HepG2 (cell line): Measurements from ENCODE around the gene CAVIN1. TPM values are rescaled to one million over a fixed set of nuclear protein-coding genes. Genes with fewer than 3 reads are reported as not detected.

Experiments used
- CENPX ChIP-seq: sonication (generic); formaldehyde crosslinking; IDR thresholded peaks from 2 replicates; pipeline ENCODE4 v1.9.0; 2021; ENCODE audit warnings: mild to moderate bottlenecking, missing genetic modification reagents, moderate library complexity
- HMG20B ChIP-seq: conservative IDR thresholded peaks from 2 replicates; pipeline ENCODE4 v1.6.1; 2016; ENCODE audit warnings: missing genetic modification reagents, missing compliant biosample characterization
- HNF1B ChIP-seq: sonication (generic); formaldehyde crosslinking; IDR thresholded peaks from 2 replicates; pipeline ENCODE4 v1.5.1; 2020; ENCODE audit warnings: mild to moderate bottlenecking, moderate library complexity, missing genetic modification reagents
- KDM5A ChIP-seq: fragments of 200-600 bp; sonication (generic); IDR thresholded peaks from 2 replicates; pipeline ENCODE4 v1.7.0; 2018; ENCODE audit warnings: antibody characterized with exemption, mild to moderate bottlenecking, low read length, borderline replicate concordance
- MTF2 ChIP-seq: sonication (generic); formaldehyde crosslinking; IDR thresholded peaks from 2 replicates; pipeline ENCODE4 v1.5.0; 2020; ENCODE audit warnings: missing genetic modification reagents, borderline replicate concordance
- MYPOP ChIP-seq: sonication (generic); formaldehyde crosslinking; IDR thresholded peaks from 2 replicates; pipeline ENCODE4 v1.8.1; 2023; ENCODE audit warnings: mild to moderate bottlenecking, moderate library complexity, missing genetic modification reagents
- NCOA1 ChIP-seq: sonication (generic); formaldehyde crosslinking; IDR thresholded peaks from 2 replicates; pipeline ENCODE4 v1.9.0; 2021; ENCODE audit warnings: missing genetic modification reagents
- POLR2AphosphoS5 ChIP-seq: IDR thresholded peaks from 2 replicates; pipeline ENCODE4 v1.6.1; 2012; ENCODE audit warnings: low read depth, low read length
- RARG ChIP-seq: sonication (generic); formaldehyde crosslinking; IDR thresholded peaks from 2 replicates; pipeline ENCODE4 v1.4.0; 2020; ENCODE audit warnings: low read depth, mild to moderate bottlenecking, missing genetic modification reagents
- RFXAP ChIP-seq: sonication (generic); formaldehyde crosslinking; IDR thresholded peaks from 2 replicates; pipeline ENCODE4 v1.4.0; 2020; ENCODE audit warnings: missing genetic modification reagents, borderline replicate concordance
- SIX1 ChIP-seq: sonication (generic); formaldehyde crosslinking; IDR thresholded peaks from 2 replicates; pipeline ENCODE4 v1.4.0; 2020; ENCODE audit warnings: missing genetic modification reagents, borderline replicate concordance
- TBX2 ChIP-seq: sonication (generic); formaldehyde crosslinking; IDR thresholded peaks from 2 replicates; pipeline ENCODE4 v1.5.0; 2020; ENCODE audit warnings: missing genetic modification reagents, mild to moderate bottlenecking, borderline replicate concordance
- TFE3 ChIP-seq: IDR thresholded peaks from 2 replicates; pipeline ENCODE4 v1.6.1; 2016
- ZBTB14 ChIP-seq: sonication (generic); formaldehyde crosslinking; IDR thresholded peaks from 2 replicates; pipeline ENCODE4 v1.4.0; 2020; ENCODE audit warnings: missing genetic modification reagents
- ZBTB44 ChIP-seq: sonication (generic); formaldehyde crosslinking; IDR thresholded peaks from 2 replicates; pipeline ENCODE4 v1.4.0; 2020; ENCODE audit warnings: missing genetic modification reagents
- ZNF143 ChIP-seq: sonication (generic); formaldehyde crosslinking; IDR thresholded peaks from 2 replicates; pipeline ENCODE4 v1.4.0; 2020; ENCODE audit warnings: missing genetic modification reagents
- ZNF256 ChIP-seq: sonication (generic); formaldehyde crosslinking; conservative IDR thresholded peaks from 2 replicates; pipeline ENCODE4 v1.4.0; 2020; ENCODE audit warnings: missing genetic modification reagents
- ZNF432 ChIP-seq: sonication (generic); formaldehyde crosslinking; IDR thresholded peaks from 2 replicates; pipeline ENCODE4 v1.5.0; 2020; ENCODE audit warnings: missing genetic modification reagents, mild to moderate bottlenecking, borderline replicate concordance
- ZNF552 ChIP-seq: sonication (generic); formaldehyde crosslinking; IDR thresholded peaks from 2 replicates; pipeline ENCODE4 v1.9.0; 2022; ENCODE audit warnings: missing genetic modification reagents, mild to moderate bottlenecking, borderline replicate concordance
- ZNF878 ChIP-seq: sonication (generic); formaldehyde crosslinking; IDR thresholded peaks from 2 replicates; pipeline ENCODE4 v1.8.1; 2023; ENCODE audit warnings: mild to moderate bottlenecking, missing genetic modification reagents, moderate library complexity
- polyA plus RNA-seq, 8 experiments: library from polyadenylated mRNA; depleted of rRNA in 3 of 8; stranded (reverse) in 7 of 8; unstranded in 1 of 8; fragments of >200 nt; fragmentation: Illumina TruSeq in 4 of 8; extraction: Trizol in 4 of 8; gene quantifications; 2 replicates each; pipeline versions ENCODE4 v1.2.1 to v1.2.3, GENCODE V29; 2011 to 2016; ENCODE audit warnings: low read depth in 4 of 8, missing spikeins in 1 of 8, mixed read lengths in 1 of 8; ENCODE audit not compliant: insufficient read depth in 1 of 8
- total RNA-seq, 5 experiments: library from RNA; depleted of rRNA; stranded (reverse); fragments of >200 nt; fragmentation: Illumina TruSeq; extraction: Trizol; gene quantifications; 2 replicates each; pipeline ENCODE4 v1.2.3, GENCODE V29; 2016; ENCODE audit warnings: low read depth in 1 of 5

Gene CAVIN1
- total and polyA plus RNA-seq, 2 of the 13 experiments (the other 11 are each of a cell fraction or from before 2014, with no cell fraction given) = 15.9 to 25.5 TPM

GRCh38 chr17:42428141-42428944 lies 5.3 kb upstream of the CAVIN1 start (continued):
- TF ChIP-seq SIX1 (CRISPR knock-in tag) (no peak), ZNF143 (no peak), NCOA1 (CRISPR knock-in tag) (no peak), RARG (CRISPR knock-in tag) (no peak), HMG20B (CRISPR knock-in tag) (no peak), TBX2 (CRISPR knock-in tag) (0 out of 2 replicates have a peak, but pooled peaks have one; percentile 38), HNF1B (CRISPR knock-in tag) (no peak), ZNF552 (CRISPR knock-in tag) (no peak), ZNF878 (0 out of 2 replicates have a peak, but pooled peaks have one; percentile 48), ZBTB44 (no peak), ZNF432 (CRISPR knock-in tag) (no peak), MTF2 (no peak), MYPOP (no peak), POLR2AphosphoS5 (no peak), RFXAP (CRISPR knock-in tag) (no peak), TFE3 (no peak), ZBTB14 (CRISPR knock-in tag) (no peak), CENPX (CRISPR knock-in tag) (no peak), KDM5A (no peak), ZNF256 (CRISPR knock-in tag) (no peak)
